IPS-NIHi11 (cell line): ENCODE data around the gene RDM1.
A peak's percentile ranks its signal among the peaks of the same experiment; 100 is the strongest.
"Not testable (repeated sequence)": the region's sequence is repeated elsewhere in the genome, so short reads cannot be mapped to it uniquely, and the experiment has no call there.

Experiments
- DNase-seq: peaks from one replicate; pipeline ENCODE4 v3.0.0; 2012; ENCODE audit warnings: mixed read lengths, low spot score

The RDM1 gene, protein sequence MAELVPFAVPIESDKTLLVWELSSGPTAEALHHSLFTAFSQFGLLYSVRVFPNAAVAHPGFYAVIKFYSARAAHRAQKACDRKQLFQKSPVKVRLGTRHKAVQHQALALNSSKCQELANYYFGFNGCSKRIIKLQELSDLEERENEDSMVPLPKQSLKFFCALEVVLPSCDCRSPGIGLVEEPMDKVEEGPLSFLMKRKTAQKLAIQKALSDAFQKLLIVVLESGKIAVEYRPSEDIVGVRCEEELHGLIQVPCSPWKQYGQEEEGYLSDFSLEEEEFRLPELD

DNA sequence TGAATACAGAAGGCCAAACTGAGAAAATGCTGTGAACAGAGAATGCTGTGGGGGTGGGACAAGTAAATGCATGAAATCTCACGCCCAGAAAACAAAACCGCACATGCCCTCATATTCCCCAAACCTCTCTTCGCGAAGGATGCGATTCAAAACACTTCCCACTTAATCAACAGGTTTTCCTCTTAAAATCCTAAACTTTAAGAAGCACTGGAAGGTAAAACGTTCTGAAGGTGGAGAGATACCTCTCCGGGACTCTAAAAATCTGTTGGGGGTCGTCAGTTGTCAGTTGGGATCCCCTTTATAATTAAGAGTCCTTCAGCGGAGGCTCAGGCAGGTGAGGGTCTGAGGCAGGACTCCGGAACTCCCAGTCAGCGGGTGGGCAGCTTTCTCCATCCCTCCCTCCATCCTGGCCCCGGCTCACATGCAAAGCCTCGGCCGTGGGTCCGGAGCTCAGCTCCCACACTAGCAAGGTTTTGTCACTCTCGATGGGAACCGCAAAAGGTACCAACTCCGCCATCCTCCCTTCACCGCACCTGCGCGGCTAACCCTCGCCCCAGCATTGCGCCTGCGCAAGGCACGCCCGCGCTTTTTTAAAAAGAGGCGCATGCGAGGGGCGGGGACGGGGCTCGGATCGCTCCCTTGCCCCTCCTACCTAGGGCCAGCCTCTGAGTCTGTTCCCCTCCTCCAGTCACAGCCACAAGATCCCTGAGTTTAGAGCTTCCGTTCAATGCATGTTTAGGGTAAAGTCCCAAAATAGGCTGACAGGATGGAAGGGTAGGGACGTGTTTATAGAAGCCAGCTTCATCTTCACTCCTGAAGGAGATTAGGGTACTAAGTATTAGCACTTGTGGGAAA is at the start of gene RDM1:
Gene RDM1, minus strand, starts transcription at position 563 of the 855 bp plus-strand sequence. Its CDS starts 46 bp downstream, at position 517.
- peak; percentile 97 for DNase-seq

- DNase-seq, result no peak
These were observed 47.8 kb upstream of the RDM1 start for GRCh38 chr17:35978346-35978745.

- no peak for DNase-seq
These were observed 46.9 kb upstream of the RDM1 start for GRCh38 chr17:35977509-35977908.

DNA sequence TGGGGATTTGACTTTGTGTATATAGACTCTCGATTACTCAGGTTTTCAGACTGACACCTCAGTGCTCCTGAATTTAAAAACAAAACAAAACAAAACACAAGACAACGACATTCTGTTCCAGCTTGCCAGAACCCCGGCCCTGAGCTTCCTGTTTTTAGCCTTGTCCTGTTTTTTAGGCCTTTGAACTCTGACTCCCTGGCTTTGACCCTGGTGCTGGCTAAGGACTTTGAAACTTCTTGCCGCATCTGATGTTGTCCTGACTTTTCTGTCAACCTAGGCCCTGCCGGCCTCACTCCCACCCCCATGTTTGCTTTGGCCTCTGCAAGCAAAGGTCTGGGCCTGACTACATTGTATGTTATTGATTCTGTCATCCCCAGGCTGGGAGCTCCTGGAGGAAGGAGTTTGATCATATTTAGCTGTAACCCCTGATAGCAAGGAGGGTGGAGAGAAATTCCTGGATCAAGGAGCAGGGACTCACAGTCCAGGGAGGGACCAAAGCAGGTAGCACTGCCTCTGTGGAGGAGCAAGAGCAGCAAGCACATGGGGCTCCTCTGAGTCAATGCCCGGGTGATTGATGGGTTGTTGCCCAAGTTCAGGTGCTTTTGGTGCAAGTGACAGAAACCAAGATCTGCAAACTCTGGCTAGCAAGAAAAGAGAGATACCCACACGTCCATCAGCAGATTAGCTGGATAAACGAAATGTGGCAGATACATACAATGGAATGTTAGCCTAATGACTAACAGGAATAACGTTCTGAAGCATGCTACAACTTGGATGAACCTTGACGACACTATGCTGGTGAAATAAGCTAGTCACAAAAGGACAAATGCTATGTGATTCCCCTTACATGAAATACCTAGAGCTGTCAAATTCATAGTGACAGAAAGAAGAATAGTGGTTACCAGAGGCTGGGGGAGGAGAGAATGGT is 43.0 kb upstream of the RDM1 start:
- no peak for DNase-seq

GRCh38 chr17:35972945-35973332 is 42.4 kb upstream of the RDM1 start:
- no peak for DNase-seq

- DNase-seq, result no peak
These were observed 42.0 kb upstream of the RDM1 start for GRCh38 chr17:35972535-35972934.

GRCh38 chr17:35972066-35972465 is 41.5 kb upstream of the RDM1 start:
- DNase-seq, result no peak

DNA sequence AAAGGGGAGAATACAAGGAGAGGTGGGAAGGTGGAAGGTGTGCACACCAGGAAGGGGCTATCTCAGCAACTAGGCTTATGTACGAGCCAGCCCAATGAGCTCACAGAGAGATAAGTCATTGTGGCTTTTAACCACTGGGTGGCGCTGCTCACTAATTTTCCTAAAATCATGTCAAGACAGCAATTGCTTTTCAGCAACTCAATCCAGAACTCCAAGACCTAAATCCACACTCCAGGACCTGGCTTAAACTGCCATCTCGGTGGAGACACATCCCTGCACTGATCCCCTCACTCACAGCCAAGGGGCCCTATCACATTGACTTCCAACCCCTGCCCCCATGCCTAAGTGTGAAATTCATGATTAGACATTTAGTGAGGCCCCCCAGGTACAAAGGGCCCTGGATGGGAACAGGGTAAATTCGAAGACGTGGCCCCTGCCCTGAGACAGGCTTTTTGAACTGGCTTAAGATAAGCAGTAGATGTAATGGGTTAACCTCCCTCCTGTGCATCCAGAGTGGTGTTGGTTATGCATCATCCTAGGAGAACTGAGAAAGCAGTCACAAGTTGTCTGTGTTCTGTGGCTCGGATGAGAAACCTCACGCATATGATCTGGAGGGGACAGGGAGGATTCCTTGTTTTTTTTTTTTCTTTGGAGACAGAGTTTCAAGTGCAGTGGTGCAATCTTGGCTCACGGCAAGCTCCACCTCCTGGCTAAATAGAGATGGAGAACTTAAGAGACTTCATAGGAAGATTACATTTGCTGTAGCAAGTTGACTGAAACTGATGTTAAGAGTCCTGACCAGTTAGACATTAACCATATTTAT is 39.2 kb upstream of the RDM1 start:
- peak; percentile 79 for DNase-seq

DNA sequence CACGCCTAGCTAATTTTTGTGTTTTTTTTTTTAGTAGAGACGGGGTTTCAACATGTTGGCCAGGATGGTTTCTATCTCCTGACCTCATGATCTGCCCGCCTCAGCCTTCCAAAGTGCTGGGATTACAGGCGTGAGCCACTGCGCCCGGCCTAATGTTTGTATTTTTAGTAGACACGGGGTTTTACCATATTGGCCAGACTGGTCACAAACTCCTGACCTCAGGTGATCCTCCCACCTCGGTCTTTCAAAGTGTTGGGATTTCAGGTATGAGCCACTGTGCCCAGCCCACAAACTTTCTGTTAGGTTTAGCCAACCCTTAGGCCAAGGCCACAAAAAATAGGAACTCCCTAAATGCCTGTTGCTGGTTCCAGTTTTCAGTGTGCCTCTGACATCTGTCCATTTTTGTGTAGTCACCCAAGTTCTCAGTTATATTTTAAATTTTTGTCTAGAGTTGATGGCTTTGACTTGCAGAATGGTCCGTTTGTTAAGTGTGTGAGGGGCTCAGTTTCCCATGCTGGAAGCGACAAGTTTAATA is 38.0 kb upstream of the RDM1 start:
- DNase-seq, result no peak

GRCh38 chr17:35965272-35965671 is 34.7 kb upstream of the RDM1 start:
- no peak for DNase-seq

DNA sequence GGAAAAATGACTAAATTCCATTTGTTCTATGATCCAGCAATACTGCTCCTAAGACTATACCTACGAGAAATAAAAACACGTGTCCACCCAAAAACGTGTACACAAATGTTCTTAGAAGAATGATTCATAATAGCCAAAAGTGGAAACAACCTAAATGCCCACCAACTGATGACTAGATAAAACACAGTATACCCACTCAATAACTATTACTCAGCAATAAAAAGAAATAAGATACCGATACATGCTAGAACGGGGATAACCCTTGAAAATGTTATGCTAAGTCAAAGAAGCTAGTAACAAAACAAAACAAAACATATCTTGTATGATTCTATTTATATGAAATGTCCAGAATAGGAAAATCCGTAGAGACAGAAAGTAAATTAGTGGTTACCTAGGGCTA is 33.1 kb upstream of the RDM1 start:
- DNase-seq, result no peak

DNA sequence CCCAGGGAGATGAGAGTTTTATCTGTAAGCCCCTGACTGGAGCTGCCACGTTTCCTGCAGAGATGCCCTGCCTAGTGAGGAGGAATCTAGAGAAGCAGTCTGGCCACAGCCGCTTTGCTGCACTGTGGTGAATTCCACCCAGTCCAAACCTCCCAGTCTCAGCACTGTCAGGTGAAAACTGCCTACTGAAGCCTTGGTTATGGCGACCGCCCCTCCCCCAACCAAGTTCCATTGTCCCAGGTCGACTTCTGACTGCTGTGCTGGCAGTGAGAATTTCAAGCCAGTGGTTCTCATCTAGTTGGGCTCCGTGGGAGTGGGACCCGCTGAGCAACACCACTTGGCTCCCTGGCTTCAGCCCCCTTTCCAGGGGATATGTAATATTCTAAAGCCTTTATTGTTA is 23.1 kb upstream of the RDM1 start:
- DNase-seq, result no peak

- no peak for DNase-seq
These were observed 18.8 kb upstream of the RDM1 start for GRCh38 chr17:35949401-35949800.

GRCh38 chr17:35948092-35948491 is 17.5 kb upstream of the RDM1 start:
- no peak for DNase-seq

- DNase-seq, result peak; percentile 60
These were observed 16.6 kb upstream of the RDM1 start for GRCh38 chr17:35947156-35947585.

- no peak for DNase-seq
These were observed 13.6 kb upstream of the RDM1 start for GRCh38 chr17:35944151-35944550.

GRCh38 chr17:35943537-35943936 is 13.0 kb upstream of the RDM1 start, which contains the start of gene LYZL6:
TSS of gene LYZL6 (minus strand) at chr17:35943713. CDS start at chr17:35939356, 4,357 bp downstream.
- no peak for DNase-seq

GRCh38 chr17:35942588-35943186 is 12.1 kb upstream of the RDM1 start:
- DNase-seq, result no peak

GRCh38 chr17:35938492-35938891 is 7.9 kb upstream of the RDM1 start:
- DNase-seq, result not testable (repeated sequence)

GRCh38 chr17:35936063-35936462 is 5.5 kb upstream of the RDM1 start:
- no peak for DNase-seq

DNA sequence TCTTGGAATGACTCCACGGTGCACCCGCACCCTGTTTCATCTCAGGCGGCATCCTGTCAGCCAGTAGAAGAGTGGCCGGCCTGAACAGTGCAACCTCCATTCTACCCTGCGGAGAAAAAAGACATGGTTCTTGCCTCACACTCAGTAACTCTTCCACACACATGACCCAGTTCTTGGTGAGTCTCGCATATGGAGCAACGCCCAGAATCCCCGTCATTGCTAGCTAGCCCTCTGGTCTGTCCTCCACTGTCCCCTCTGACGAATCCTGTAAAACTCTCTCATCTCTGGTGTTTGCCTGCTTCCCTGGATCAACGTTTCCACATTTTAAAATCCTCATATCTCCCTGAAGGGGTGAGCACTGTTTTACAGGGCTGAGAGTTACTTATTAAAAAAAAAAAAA is 4.2 kb upstream of the RDM1 start:
- DNase-seq, result no peak
